SK-N-MC (cell line): ENCODE results near the gene GPATCH4.

Source experiments
- EZH2 ChIP-seq: fragments of 200-600 bp; sonication (generic); IDR thresholded peaks from one replicate; pipeline ENCODE4 v1.6.1; 2017; ENCODE audit warnings: antibody characterized with exemption
- FOXP2 ChIP-seq: optimal IDR thresholded peaks from 2 replicates; pipeline ENCODE3; 2011; ENCODE audit warnings: mild to moderate bottlenecking, moderate library complexity; ENCODE audit not compliant: insufficient read depth; ENCODE audit errors: extremely low read length, control extremely low read depth
- POLR2AphosphoS5 ChIP-seq: IDR thresholded peaks from 2 replicates; pipeline ENCODE4 v1.6.1; 2012; ENCODE audit warnings: mild to moderate bottlenecking, low read depth, low read length, borderline replicate concordance

- TF ChIP-seq EZH2 = no peak
- no peak for TF ChIP-seq POLR2AphosphoS5
- TF ChIP-seq FOXP2 = no peak
Observed at GRCh38 chr1:156565519-156565918, 35.8 kb downstream of the GPATCH4 start.
